ENCODE results near the gene OR52E8.

Gene OR52E8

GRCh38 chr11:5807580-5807979 lies 49.9 kb downstream of the OR52E8 start:
- no peak for DNase-seq (ENCODE audit: low spot score)
